ENCODE measurements around the gene SVIL. TPM values are rescaled to one million over a fixed set of nuclear protein-coding genes. Genes with fewer than 3 reads are reported as not detected.
"Not testable (repeated sequence)": the region's sequence is repeated elsewhere in the genome, so short reads cannot be mapped to it uniquely, and the experiment has no call there.

Gene SVIL
- total RNA-seq, 2 experiments from 2014 or later: 0.47 to 1.5 TPM

GRCh38 chr10:29627201-29628132 lies 7.3 kb downstream of the SVIL start:
- no TSS peak for BruUV-seq (replicated peaks)
- intact Hi-C loops (cut with micrococcal nuclease; ENCODE audit: unreplicated experiment): no loop called here

GRCh38 chr10:29624357-29624756 lies 10.4 kb downstream of the SVIL start:
- H3K4me1 ChIP-seq (ENCODE audit: insufficient read depth, low read length, poor library complexity, severe bottlenecking); CTCF ChIA-PET (ENCODE audit: unreplicated experiment); H4K20me1 ChIP-seq (ENCODE audit: insufficient read depth, low read length); H3K79me2 ChIP-seq (ENCODE audit: insufficient read depth, low read depth, low read length); intact Hi-C loops (cut with micrococcal nuclease; ENCODE audit: unreplicated experiment); H3K9me3 ChIP-seq (ENCODE audit: low read length); H3K4me3 ChIP-seq (ENCODE audit: low read depth, low read length, poor library complexity, severe bottlenecking); H3K27ac ChIP-seq (ENCODE audit: low read depth, low read length, poor library complexity, severe bottlenecking); H3K4me2 ChIP-seq (ENCODE audit: low read length); H3K9me2 ChIP-seq (ENCODE audit: insufficient read depth, low read length); H2AFZ ChIP-seq (ENCODE audit: low read length); DNase-seq (ENCODE audit: low spot score); H3K36me3 ChIP-seq (ENCODE audit: insufficient read depth, low read length); BruUV-seq (replicated peaks): not testable (repeated sequence)
- POLR2A ChIA-PET: interaction anchor here (0.5 to 1.9 kb wide), 3 partner anchors 11 to 976 kb away, joined by 3 to 5 read pairs (median 3); partner anchors contain the start of gene SVIL

More at GRCh38 chr10:29627201-29628132, 7.3 kb downstream of the SVIL start:
- H3K4me3 ChIP-seq (ENCODE audit: low read depth, low read length, poor library complexity, severe bottlenecking): no peak overlapping the region
- no peaks in the 10 kb centered on the region for H3K9me3 ChIP-seq (ENCODE audit: low read length)
- no peaks in the 10 kb centered on the region for H4K20me1 ChIP-seq (ENCODE audit: insufficient read depth, low read length)
- H3K4me2 ChIP-seq (ENCODE audit: low read length): no peak overlapping the region
- TF ChIP-seq EZH2phosphoT487 (IDR thresholded peaks at IDR 0.05; ENCODE audit: borderline replicate concordance, low read depth, low read length) (no peak), CTCF (conservative IDR thresholded peaks at IDR 0.05; ENCODE audit: low read length) (no peak)
- CTCF ChIA-PET (ENCODE audit: unreplicated experiment): no interaction called here
- H3K9me2 ChIP-seq (ENCODE audit: insufficient read depth, low read length): no peaks in the 10 kb centered on the region
- no peaks in the 10 kb centered on the region for H3K79me2 ChIP-seq (ENCODE audit: insufficient read depth, low read depth, low read length)
- no peak overlapping the region for H2AFZ ChIP-seq (ENCODE audit: low read length)
- H3K4me1 ChIP-seq (ENCODE audit: insufficient read depth, low read length, poor library complexity, severe bottlenecking): no peaks in the 10 kb centered on the region
- DNase-seq (ENCODE audit: low spot score): no peak
- no peaks in the 10 kb centered on the region for H3K36me3 ChIP-seq (ENCODE audit: insufficient read depth, low read length)
- H3K27ac ChIP-seq (ENCODE audit: low read depth, low read length, poor library complexity, severe bottlenecking): no peak overlapping the region
- POLR2A ChIA-PET: no interaction called here

GRCh38 chr10:29623797-29624196 lies 11.0 kb downstream of the SVIL start:
- POLR2A ChIA-PET: interaction anchor here (1.1 to 1.9 kb wide), 2 partner anchors 11 to 248 kb away, joined by 3 to 5 read pairs; partner anchors contain the start of gene SVIL
- CTCF ChIA-PET (ENCODE audit: unreplicated experiment): no interaction called here
- Histone ChIP-seq H3K9me3 (ENCODE audit: low read length) (no peaks in the 10 kb centered on the region), H3K4me2 (ENCODE audit: low read length) (no peak overlapping the region), H3K4me3 (ENCODE audit: low read depth, low read length, poor library complexity, severe bottlenecking) (no peak overlapping the region), H3K79me2 (ENCODE audit: insufficient read depth, low read depth, low read length) (no peaks in the 10 kb centered on the region), H3K36me3 (ENCODE audit: insufficient read depth, low read length) (no peaks in the 10 kb centered on the region), H3K27ac (ENCODE audit: low read depth, low read length, poor library complexity, severe bottlenecking) (no peak overlapping the region), H3K9me2 (ENCODE audit: insufficient read depth, low read length) (no peaks in the 10 kb centered on the region), H4K20me1 (ENCODE audit: insufficient read depth, low read length) (no peaks in the 10 kb centered on the region), H3K4me1 (ENCODE audit: insufficient read depth, low read length, poor library complexity, severe bottlenecking) (no peaks in the 10 kb centered on the region), H2AFZ (ENCODE audit: low read length) (no peak overlapping the region)
- BruUV-seq (replicated peaks): no TSS peak
- DNase-seq (ENCODE audit: low spot score): no peak
- TF ChIP-seq CTCF (conservative IDR thresholded peaks at IDR 0.05; ENCODE audit: low read length) (no peak), EZH2phosphoT487 (IDR thresholded peaks at IDR 0.05; ENCODE audit: borderline replicate concordance, low read depth, low read length) (no peak)
- intact Hi-C loops (cut with micrococcal nuclease; ENCODE audit: unreplicated experiment): no loop called here
